ENCODE data around the gene GOLGA8S. TPM values are rescaled to one million over a fixed set of nuclear protein-coding genes. Genes with fewer than 3 reads are reported as not detected.
"Not testable (repeated sequence)": the region's sequence is repeated elsewhere in the genome, so short reads cannot be mapped to it uniquely, and the experiment has no call there.

GOLGA8S gene
- polyA plus RNA-seq, 1 donor = 0.79 TPM

DNA sequence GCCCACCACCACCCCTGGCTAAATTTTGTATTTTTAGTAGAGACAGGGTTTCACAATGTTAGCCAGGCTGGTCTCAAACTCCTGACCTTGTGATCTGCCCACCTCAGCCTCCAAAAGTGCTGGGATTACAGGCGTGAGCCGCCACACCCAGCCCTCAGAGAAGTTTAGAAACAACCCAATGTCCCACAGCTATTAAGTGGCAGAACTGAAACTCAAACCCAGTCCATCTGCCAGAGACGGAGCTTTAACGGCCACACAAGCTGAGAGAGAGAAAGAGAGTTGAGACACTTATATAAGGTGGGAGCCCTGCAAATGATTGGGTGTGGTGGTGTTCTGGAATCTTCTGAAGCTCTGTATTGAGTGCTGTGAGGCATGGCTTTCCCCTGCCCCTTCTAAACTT is 43.8 kb downstream of the GOLGA8S start:
- DNase-seq = not testable (repeated sequence)

- not testable (repeated sequence) for DNase-seq
Observed at GRCh38 chr15:23399207-23399606, 44.7 kb downstream of the GOLGA8S start.

GRCh38 chr15:23401627-23402026 is 47.1 kb downstream of the GOLGA8S start:
- no peak for DNase-seq

- DNase-seq = no peak
Observed at GRCh38 chr15:23402140-23402539, 47.6 kb downstream of the GOLGA8S start.

DNA sequence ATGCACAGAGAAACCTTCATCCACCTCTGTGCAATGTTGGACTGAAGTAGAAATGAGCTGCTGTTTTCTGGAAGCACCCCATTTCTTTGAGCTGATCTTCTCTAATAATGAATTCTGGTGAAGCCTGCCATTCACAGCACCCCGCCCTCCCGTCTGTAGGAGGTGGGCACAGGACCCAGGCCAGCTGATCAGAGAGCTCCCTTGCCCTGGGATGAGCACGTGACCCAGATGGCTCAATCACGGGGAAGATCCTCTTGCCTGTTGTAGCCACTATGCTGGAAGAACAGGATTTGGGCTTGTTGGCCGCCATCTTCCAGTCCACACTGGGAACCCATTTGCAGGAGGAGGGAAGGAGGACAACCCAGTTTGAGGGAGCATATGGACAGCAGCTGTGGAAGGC is 48.0 kb downstream of the GOLGA8S start:
- DNase-seq = no peak

- no peak for DNase-seq
Observed at GRCh38 chr15:23403550-23403949, 49.0 kb downstream of the GOLGA8S start.

DNA sequence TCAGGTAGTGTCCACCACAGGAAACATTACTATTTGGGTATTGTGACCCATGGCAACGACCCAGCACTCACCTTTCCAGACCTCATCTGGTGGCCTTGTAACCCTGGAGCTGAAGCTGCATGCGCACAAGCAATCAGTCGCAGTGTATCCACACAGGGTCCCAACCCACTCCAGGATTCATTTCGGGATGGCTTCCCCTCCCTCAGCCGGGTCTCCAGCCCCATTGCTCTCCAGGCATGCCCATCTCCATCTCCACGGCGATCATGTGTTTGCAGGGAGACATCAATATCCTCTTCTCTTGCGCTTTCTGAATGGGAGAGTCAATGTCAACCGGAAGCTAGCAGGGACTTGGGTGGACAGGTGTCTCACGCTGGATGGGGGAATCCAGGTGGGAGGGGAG is 57.3 kb downstream of the GOLGA8S start:
- DNase-seq = no peak

DNA sequence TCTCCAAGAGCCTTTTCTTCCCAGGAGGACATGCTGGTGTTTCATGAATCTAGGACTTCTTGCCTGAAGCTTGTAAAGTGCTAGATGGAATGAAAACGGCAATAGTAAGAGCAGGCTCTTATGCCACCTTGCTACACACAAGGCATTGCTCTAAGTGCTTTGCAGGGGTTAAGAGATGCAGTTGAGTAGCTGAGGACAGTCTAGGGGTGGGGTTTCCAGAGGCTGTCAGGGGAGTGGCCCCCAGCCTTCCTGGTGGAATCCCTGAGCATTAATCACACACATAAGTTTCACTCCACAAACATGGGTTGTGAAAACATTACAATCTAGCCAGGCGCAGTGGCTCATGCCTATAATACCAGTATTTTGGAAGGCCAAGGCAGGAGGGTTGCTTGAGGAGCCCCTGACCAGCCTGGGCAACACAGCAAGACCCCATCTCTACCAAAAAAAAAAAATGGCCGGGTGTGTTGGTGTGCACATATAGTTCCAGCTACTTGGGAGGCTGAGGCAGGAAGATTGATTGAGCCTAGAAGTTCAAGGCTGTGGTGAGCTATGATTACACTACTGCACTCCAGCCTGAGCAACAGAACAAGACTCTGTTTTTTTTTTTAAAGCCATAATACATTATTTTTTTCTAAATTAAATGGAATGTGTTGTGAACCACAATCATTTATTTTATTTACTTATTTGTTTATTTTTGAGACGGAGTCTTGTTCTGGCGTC is 58.5 kb downstream of the GOLGA8S start:
- DNase-seq = not testable (repeated sequence)

Other genes starting within 250 kb of the GOLGA8S start
- gene GOLGA6L1, start 217.9 kb upstream of the GOLGA8S start, polyA plus RNA-seq (ENCODE audit: insufficient read length) = not detected
- gene GOLGA6L26, start 20.6 kb upstream of the GOLGA8S start, polyA plus RNA-seq (ENCODE audit: insufficient read length) = not detected
- gene GOLGA6L2, start 92.5 kb downstream of the GOLGA8S start, polyA plus RNA-seq (ENCODE audit: insufficient read length) = not detected
- gene MKRN3, start 210.9 kb downstream of the GOLGA8S start, polyA plus RNA-seq (ENCODE audit: insufficient read length) = 2.4 TPM

Measured in hindlimb muscle (tissue), 1 donor.